ENCODE measurements around the gene CADM1. TPM values are rescaled to one million over a fixed set of nuclear protein-coding genes. Genes with fewer than 3 reads are reported as not detected.

The CADM1 gene
- total RNA-seq, 2 experiments from 2014 or later = 1.2 to 1.8 TPM

GRCh38 chr11:115409116-115409670 is 95.0 kb downstream of the CADM1 start:
- no peaks in the 10 kb centered on the region for H3K27me3 Mint-ChIP-seq
- no peak overlapping the region for H3K27ac Mint-ChIP-seq

GRCh38 chr11:115408036-115408921 is 95.9 kb downstream of the CADM1 start:
- H3K4me3 Mint-ChIP-seq = no peak overlapping the region
- H3K9me3 Mint-ChIP-seq = no peaks in the 10 kb centered on the region
- no peaks in the 10 kb centered on the region for H3K36me3 Mint-ChIP-seq
- H3K4me1 Mint-ChIP-seq = no peaks in the 10 kb centered on the region
- H3K27me3 Mint-ChIP-seq = no peaks in the 10 kb centered on the region
- POLR2A ChIA-PET = no interaction called here
- ATAC-seq (ENCODE audit: low read depth) (no peak), DNase-seq (no peak)
- H3K27ac Mint-ChIP-seq = no peak overlapping the region

More at GRCh38 chr11:115409116-115409670, 95.0 kb downstream of the CADM1 start:
- ATAC-seq (ENCODE audit: low read depth) (no peak), DNase-seq (no peak)
- Mint-ChIP-seq H3K36me3 (no peaks in the 10 kb centered on the region), H3K4me3 (no peak overlapping the region), H3K9me3 (no peaks in the 10 kb centered on the region), H3K4me1 (no peaks in the 10 kb centered on the region)
- POLR2A ChIA-PET = no interaction called here

- peaks cover 2% of the 10 kb centered on the region for H3K9me3 Mint-ChIP-seq
- POLR2A ChIA-PET = no interaction called here
These were observed 96.7 kb downstream of the CADM1 start for GRCh38 chr11:115407496-115407895.

GRCh38 chr11:115406404-115406803 is 97.8 kb downstream of the CADM1 start:
- H3K36me3 Mint-ChIP-seq = no peaks in the 10 kb centered on the region

More at GRCh38 chr11:115407496-115407895, 96.7 kb downstream of the CADM1 start:
- H3K4me1 Mint-ChIP-seq = no peaks in the 10 kb centered on the region
- no peaks in the 10 kb centered on the region for H3K36me3 Mint-ChIP-seq
- H3K27me3 Mint-ChIP-seq = no peaks in the 10 kb centered on the region
- H3K27ac Mint-ChIP-seq = no peak overlapping the region
- ATAC-seq (ENCODE audit: low read depth) (no peak), DNase-seq (no peak)
- H3K4me3 Mint-ChIP-seq = no peak overlapping the region

GRCh38 chr11:115398333-115399080 is 105.7 kb downstream of the CADM1 start:
- POLR2A ChIA-PET = no interaction called here
- no peak for ATAC-seq (ENCODE audit: low read depth)

More at GRCh38 chr11:115406404-115406803, 97.8 kb downstream of the CADM1 start:
- DNase-seq (no peak), ATAC-seq (ENCODE audit: low read depth) (no peak)
- Mint-ChIP-seq H3K27ac (no peak overlapping the region), H3K27me3 (no peaks in the 10 kb centered on the region), H3K9me3 (peaks cover 2% of the 10 kb centered on the region), H3K4me3 (no peak overlapping the region), H3K4me1 (no peaks in the 10 kb centered on the region)
- POLR2A ChIA-PET = no interaction called here

GRCh38 chr11:115396533-115396932 is 107.7 kb downstream of the CADM1 start:
- Mint-ChIP-seq H3K9me3 (no peaks in the 10 kb centered on the region), H3K4me1 (no peaks in the 10 kb centered on the region), H3K27ac (no peak overlapping the region), H3K27me3 (no peaks in the 10 kb centered on the region), H3K4me3 (no peak overlapping the region), H3K36me3 (no peaks in the 10 kb centered on the region)
- ATAC-seq (ENCODE audit: low read depth) (no peak), DNase-seq (no peak)
- POLR2A ChIA-PET = no interaction called here

More at GRCh38 chr11:115398333-115399080, 105.7 kb downstream of the CADM1 start:
- Mint-ChIP-seq H3K9me3 (peaks cover 2% of the 10 kb centered on the region), H3K4me1 (no peaks in the 10 kb centered on the region), H3K27me3 (no peaks in the 10 kb centered on the region), H3K36me3 (no peaks in the 10 kb centered on the region), H3K27ac (no peak overlapping the region), H3K4me3 (no peak overlapping the region)
- DNase-seq = no peak

- Mint-ChIP-seq H3K4me1 (no peaks in the 10 kb centered on the region), H3K27me3 (no peaks in the 10 kb centered on the region), H3K4me3 (no peak overlapping the region), H3K36me3 (no peaks in the 10 kb centered on the region), H3K9me3 (no peaks in the 10 kb centered on the region), H3K27ac (no peak overlapping the region)
- ATAC-seq (ENCODE audit: low read depth) = no peak
- POLR2A ChIA-PET = no interaction called here
- no peak for DNase-seq
These were observed 110.3 kb downstream of the CADM1 start for GRCh38 chr11:115393950-115394349.

GRCh38 chr11:115391598-115391997 is 112.6 kb downstream of the CADM1 start:
- Mint-ChIP-seq H3K9me3 (no peaks in the 10 kb centered on the region), H3K27me3 (no peaks in the 10 kb centered on the region)
- ATAC-seq (ENCODE audit: low read depth) = no peak

GRCh38 chr11:115391160-115391559 is 113.1 kb downstream of the CADM1 start:
- no peaks in the 10 kb centered on the region for H3K27me3 Mint-ChIP-seq
- H3K9me3 Mint-ChIP-seq = no peaks in the 10 kb centered on the region
- no peak overlapping the region for H3K4me3 Mint-ChIP-seq
- H3K36me3 Mint-ChIP-seq = no peaks in the 10 kb centered on the region
- POLR2A ChIA-PET = no interaction called here
- no peak overlapping the region for H3K27ac Mint-ChIP-seq
- no peak for ATAC-seq (ENCODE audit: low read depth)
- DNase-seq = no peak
- no peaks in the 10 kb centered on the region for H3K4me1 Mint-ChIP-seq

More at GRCh38 chr11:115391598-115391997, 112.6 kb downstream of the CADM1 start:
- no peak for DNase-seq
- Mint-ChIP-seq H3K36me3 (no peaks in the 10 kb centered on the region), H3K4me1 (no peaks in the 10 kb centered on the region), H3K4me3 (no peak overlapping the region), H3K27ac (no peak overlapping the region)
- POLR2A ChIA-PET = no interaction called here

GRCh38 chr11:115390441-115390840 is 113.8 kb downstream of the CADM1 start:
- Mint-ChIP-seq H3K27ac (no peak overlapping the region), H3K27me3 (no peaks in the 10 kb centered on the region), H3K4me1 (no peaks in the 10 kb centered on the region), H3K9me3 (no peaks in the 10 kb centered on the region), H3K4me3 (no peak overlapping the region), H3K36me3 (no peaks in the 10 kb centered on the region)
- ATAC-seq (ENCODE audit: low read depth) = no peak
- no peak for DNase-seq
- POLR2A ChIA-PET = no interaction called here

- DNase-seq (no peak), ATAC-seq (ENCODE audit: low read depth) (no peak)
- Mint-ChIP-seq H3K27me3 (no peaks in the 10 kb centered on the region), H3K27ac (no peak overlapping the region), H3K9me3 (no peaks in the 10 kb centered on the region), H3K36me3 (no peaks in the 10 kb centered on the region), H3K4me3 (no peak overlapping the region), H3K4me1 (no peaks in the 10 kb centered on the region)
- POLR2A ChIA-PET = no interaction called here
These were observed 114.4 kb downstream of the CADM1 start for GRCh38 chr11:115389790-115390189.

GRCh38 chr11:115385226-115385625 is 119.0 kb downstream of the CADM1 start:
- Mint-ChIP-seq H3K27me3 (no peaks in the 10 kb centered on the region), H3K27ac (no peak overlapping the region), H3K36me3 (no peaks in the 10 kb centered on the region), H3K9me3 (no peaks in the 10 kb centered on the region), H3K4me3 (no peak overlapping the region), H3K4me1 (no peaks in the 10 kb centered on the region)
- POLR2A ChIA-PET = no interaction called here
- DNase-seq (no peak), ATAC-seq (ENCODE audit: low read depth) (no peak)

- H3K27ac Mint-ChIP-seq = no peak overlapping the region
- DNase-seq (no peak), ATAC-seq (ENCODE audit: low read depth) (no peak)
- H3K9me3 Mint-ChIP-seq = no peaks in the 10 kb centered on the region
- POLR2A ChIA-PET = no interaction called here
- H3K4me3 Mint-ChIP-seq = no peak overlapping the region
- H3K4me1 Mint-ChIP-seq = no peaks in the 10 kb centered on the region
- H3K27me3 Mint-ChIP-seq = no peaks in the 10 kb centered on the region
- H3K36me3 Mint-ChIP-seq = no peaks in the 10 kb centered on the region
These were observed 120.0 kb downstream of the CADM1 start for GRCh38 chr11:115384236-115384635.
